GM23338 (cell line): Measurements from ENCODE around the gene IFI35. TPM values are rescaled to one million over a fixed set of nuclear protein-coding genes. Genes with fewer than 3 reads are reported as not detected.

ENCODE experiments used
- ATAC-seq: fragments of 200-7000 bp; cut with Tn5 transposase; 3 replicates; pipeline ENCODE4 v1.9.1; 2020
- DNase-seq: peaks from one replicate; pipeline ENCODE4 v3.0.0-alpha.2; 2015; ENCODE audit warnings: low spot score
- H2AFZ ChIP-seq: fragments of 200-600 bp; sonication (generic); 2 replicates; pipeline ENCODE4 v1.8.0; 2016; ENCODE audit warnings: antibody characterized with exemption, mild to moderate bottlenecking, moderate library complexity
- H3F3A ChIP-seq: fragments of 200-600 bp; sonication (generic); replicated peaks from 2 replicates; pipeline ENCODE4 v1.8.0; 2017; ENCODE audit warnings: antibody characterized with exemption, mixed run types, low read depth
- H3K27ac ChIP-seq: fragments of 200-600 bp; sonication (generic); 2 replicates; pipeline ENCODE4 v1.6.1; 2016; ENCODE audit warnings: low read depth
- H3K27me3 ChIP-seq: fragments of 200-600 bp; sonication (generic); 2 replicates; pipeline ENCODE4 v1.8.0; 2016; ENCODE audit warnings: mild to moderate bottlenecking, mixed run types, moderate library complexity; ENCODE audit not compliant: insufficient read depth
- H3K36me3 ChIP-seq: fragments of 200-600 bp; sonication (generic); 2 replicates; pipeline ENCODE4 v1.8.0; 2016; ENCODE audit warnings: mild to moderate bottlenecking; ENCODE audit not compliant: insufficient read depth
- H3K4me1 ChIP-seq: fragments of 200-600 bp; sonication (generic); 2 replicates; pipeline ENCODE4 v1.8.0; 2016; ENCODE audit warnings: mild to moderate bottlenecking, moderate library complexity; ENCODE audit not compliant: insufficient read depth
- H3K4me2 ChIP-seq: fragments of 200-600 bp; sonication (generic); 2 replicates; pipeline ENCODE4 v1.7.1; 2017; ENCODE audit warnings: mixed run types
- H3K4me3 ChIP-seq: fragments of 200-600 bp; sonication (generic); 2 replicates; pipeline ENCODE4 v1.6.1; 2016; ENCODE audit warnings: mixed run types
- H3K79me2 ChIP-seq: fragments of 200-600 bp; sonication (generic); replicated peaks from 2 replicates; pipeline ENCODE4 v1.8.0; 2017; ENCODE audit warnings: mild to moderate bottlenecking; ENCODE audit not compliant: insufficient read depth
- H3K9me2 ChIP-seq: fragments of 200-600 bp; sonication (generic); 2 replicates; pipeline ENCODE4 v1.8.0; 2017; ENCODE audit not compliant: insufficient read depth
- H4K20me1 ChIP-seq: fragments of 200-600 bp; sonication (generic); replicated peaks from 2 replicates; pipeline ENCODE4 v1.8.0; 2017; ENCODE audit warnings: mild to moderate bottlenecking; ENCODE audit not compliant: insufficient read depth
- H3K27ac Mint-ChIP-seq: 2 replicates; pipeline ENCODE4 v1.8.0; 2020; ENCODE audit warnings: inconsistent platforms, mild to moderate bottlenecking, moderate library complexity, mixed read lengths
- H3K27me3 Mint-ChIP-seq: 3 replicates; pipeline ENCODE4 v1.8.0; 2022; ENCODE audit warnings: low read depth, mild to moderate bottlenecking, moderate library complexity, mixed read lengths, inconsistent platforms; ENCODE audit not compliant: insufficient read depth, poor library complexity
- H3K36me3 Mint-ChIP-seq: 3 replicates; pipeline ENCODE4 v1.8.0; 2021; ENCODE audit warnings: low read depth, mild to moderate bottlenecking, inconsistent platforms, moderate library complexity, mixed read lengths
- H3K4me1 Mint-ChIP-seq: 3 replicates; pipeline ENCODE4 v1.8.0; 2020; ENCODE audit warnings: mild to moderate bottlenecking, inconsistent platforms, mixed read lengths
- H3K4me3 Mint-ChIP-seq: 3 replicates; pipeline ENCODE4 v1.8.0; 2021; ENCODE audit warnings: moderate library complexity, mild to moderate bottlenecking, inconsistent platforms, mixed read lengths
- H3K9me3 Mint-ChIP-seq: 3 replicates; pipeline ENCODE4 v1.8.0; 2020; ENCODE audit warnings: moderate library complexity, mild to moderate bottlenecking, inconsistent platforms, mixed read lengths
- CREB1 ChIP-seq: fragments of 250-450 bp; sonication (Bioruptor Pico); IDR thresholded peaks from 2 replicates; pipeline ENCODE4 v1.5.0; 2020; ENCODE audit warnings: low read depth, mild to moderate bottlenecking, moderate library complexity
- ETS1 ChIP-seq: IDR thresholded peaks from 2 replicates; pipeline ENCODE4 v1.6.1; 2016; ENCODE audit warnings: antibody characterized with exemption
- EZH2 ChIP-seq: fragments of 200-600 bp; sonication (generic); IDR thresholded peaks from one replicate; pipeline ENCODE4 v1.8.0; 2017; ENCODE audit warnings: antibody characterized with exemption, mild to moderate bottlenecking, low read depth; ENCODE audit not compliant: unreplicated experiment
- EZH2phosphoT487 ChIP-seq: fragments of 200-600 bp; sonication (generic); IDR thresholded peaks from one replicate; pipeline ENCODE4 v1.8.1; 2018; ENCODE audit warnings: antibody characterized with exemption; ENCODE audit not compliant: unreplicated experiment
- JUNB ChIP-seq: IDR thresholded peaks from one replicate; pipeline ENCODE4 v1.6.1; 2016; ENCODE audit warnings: antibody characterized with exemption; ENCODE audit not compliant: unreplicated experiment
- POLR2AphosphoS5 ChIP-seq: IDR thresholded peaks from 2 replicates; pipeline ENCODE4 v1.6.1; 2016; ENCODE audit warnings: antibody characterized with exemption, low read depth
- ZNF114 ChIP-seq: fragments of 250-450 bp; sonication (Bioruptor Pico); IDR thresholded peaks from 2 replicates; pipeline ENCODE4 v1.5.0; 2020; ENCODE audit warnings: mild to moderate bottlenecking, moderate library complexity
- ZNF331 ChIP-seq: fragments of 250-450 bp; sonication (Bioruptor Pico); IDR thresholded peaks from 2 replicates; pipeline ENCODE4 v1.5.0; 2020; ENCODE audit warnings: low read depth, mild to moderate bottlenecking, moderate library complexity
- polyA plus RNA-seq: library from polyadenylated mRNA; unstranded; fragments of >200 nt; fragmentation: Nextera tagmentation; extraction: Ambion mirVana; gene quantifications from 2 replicates; pipeline ENCODE4 v1.2.1, GENCODE V29; 2016
- total RNA-seq: library from RNA; depleted of rRNA; stranded (reverse); fragments of >200 nt; shearing (Covaris generic); gene quantifications from 2 replicates; pipeline ENCODE4 v1.2.3, GENCODE V29; 2014
- TF ChIP-seq, protein P1 (sequence below), 2 experiments: fragments of 200-600 bp in 1 of 2; sonication (generic) in 1 of 2; conservative IDR thresholded peaks; 2 replicates each; pipeline versions ENCODE4 v1.5.1 to v1.6.1; 2016 to 2017; ENCODE audit warnings: antibody characterized with exemption in 2 of 2, low read depth in 2 of 2, mild to moderate bottlenecking in 2 of 2, moderate library complexity in 1 of 2

Gene IFI35
- total and polyA plus RNA-seq, 2 experiments from 2014 or later: 1.8 to 2.3 TPM

GRCh38 chr17:42979511-42980273, 26.9 kb upstream of the IFI35 start, which contains the start of gene PTGES3L:
PTGES3L (minus strand) TSS chr17:42980080; CDS start chr17:42980053, 27 bp downstream.
- H2AFZ ChIP-seq: peak within 1 kb of the TSS; percentile 100
- peak within 1 kb of the TSS; percentile 96 for H3K4me2 ChIP-seq
- peak within 1 kb of the TSS; percentile 95 for H3K27ac Mint-ChIP-seq
- peak within 1 kb of the TSS; percentile 96 for H3K4me3 Mint-ChIP-seq
- peaks cover 9% of the 10 kb centered on the region; the same call in 1 of the 2 replicates for H3F3A ChIP-seq
- peaks cover 16% of the 10 kb centered on the region for H3K4me1 ChIP-seq
- DNase-seq (peak; percentile 84), ATAC-seq (peak; percentile 78)
- H3K4me3 ChIP-seq: peak within 1 kb of the TSS; percentile 92
- peak within 1 kb of the TSS; percentile 96 for H3K27ac ChIP-seq
- H3K9me2 ChIP-seq: no peaks in the 10 kb centered on the region
- peaks cover 18% of the 10 kb centered on the region for H3K27me3 Mint-ChIP-seq
- H3K27me3 ChIP-seq: no peaks in the 10 kb centered on the region
- no peaks in the 10 kb centered on the region for H3K36me3 ChIP-seq
- H3K36me3 Mint-ChIP-seq: peaks cover 6% of the 10 kb centered on the region; the same call in 2 of the 3 replicates
- H4K20me1 ChIP-seq: 0 out of 2 replicates have a peak, but pooled peaks cover 4% of the 10 kb centered on the region
- no peaks in the 10 kb centered on the region; the same call in 2 of the 3 replicates for H3K9me3 Mint-ChIP-seq
- peaks cover 33% of the 10 kb centered on the region for H3K79me2 ChIP-seq
- H3K4me1 Mint-ChIP-seq: peaks cover 17% of the 10 kb centered on the region
- TF ChIP-seq ETS1: no peak
- TF ChIP-seq EZH2phosphoT487: no peak
- TF ChIP-seq ZNF114 (CRISPR knock-in tag): no peak
- TF ChIP-seq EZH2: no peak
- TF ChIP-seq, protein P1, sequence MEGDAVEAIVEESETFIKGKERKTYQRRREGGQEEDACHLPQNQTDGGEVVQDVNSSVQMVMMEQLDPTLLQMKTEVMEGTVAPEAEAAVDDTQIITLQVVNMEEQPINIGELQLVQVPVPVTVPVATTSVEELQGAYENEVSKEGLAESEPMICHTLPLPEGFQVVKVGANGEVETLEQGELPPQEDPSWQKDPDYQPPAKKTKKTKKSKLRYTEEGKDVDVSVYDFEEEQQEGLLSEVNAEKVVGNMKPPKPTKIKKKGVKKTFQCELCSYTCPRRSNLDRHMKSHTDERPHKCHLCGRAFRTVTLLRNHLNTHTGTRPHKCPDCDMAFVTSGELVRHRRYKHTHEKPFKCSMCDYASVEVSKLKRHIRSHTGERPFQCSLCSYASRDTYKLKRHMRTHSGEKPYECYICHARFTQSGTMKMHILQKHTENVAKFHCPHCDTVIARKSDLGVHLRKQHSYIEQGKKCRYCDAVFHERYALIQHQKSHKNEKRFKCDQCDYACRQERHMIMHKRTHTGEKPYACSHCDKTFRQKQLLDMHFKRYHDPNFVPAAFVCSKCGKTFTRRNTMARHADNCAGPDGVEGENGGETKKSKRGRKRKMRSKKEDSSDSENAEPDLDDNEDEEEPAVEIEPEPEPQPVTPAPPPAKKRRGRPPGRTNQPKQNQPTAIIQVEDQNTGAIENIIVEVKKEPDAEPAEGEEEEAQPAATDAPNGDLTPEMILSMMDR (conservative IDR thresholded peaks at IDR 0.05; ENCODE audit: low read depth in 2 of 2): no peak
- no peak for TF ChIP-seq ZNF331 (CRISPR knock-in tag)

DNA sequence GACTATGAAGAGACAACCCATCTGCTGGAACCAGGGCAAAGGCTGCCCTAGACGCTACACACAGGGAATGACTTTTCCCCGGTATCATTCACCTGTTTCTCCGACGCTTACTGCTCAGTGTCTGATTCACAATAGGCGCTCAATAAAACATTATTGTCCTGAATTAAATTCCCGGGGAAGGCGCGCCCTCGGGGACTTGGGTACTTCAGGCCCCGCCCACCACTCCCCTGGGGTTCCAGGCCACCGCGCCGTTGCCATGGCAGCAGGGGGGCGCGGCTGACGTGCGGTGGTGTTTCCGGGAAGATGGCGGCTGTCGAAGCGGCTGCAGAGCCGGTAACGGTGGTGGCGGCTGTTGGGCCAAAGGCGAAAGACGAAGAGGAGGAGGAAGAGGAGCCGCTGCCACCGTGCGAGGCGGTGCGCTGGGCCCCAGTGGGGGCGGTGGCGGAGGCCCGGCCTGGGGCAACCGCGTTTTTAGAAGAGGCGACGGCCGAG, 26.3 kb upstream of the IFI35 start, which contains the start of gene RUNDC1:
Gene RUNDC1, plus strand, starts transcription at position 292 of the 492 bp plus-strand sequence. Its CDS starts 12 bp downstream, at position 304.
- H3K27ac Mint-ChIP-seq: peak within 1 kb of the TSS; percentile 95
- peak within 1 kb of the TSS; percentile 96 for H3K4me3 Mint-ChIP-seq

More for the DNA sequence above, 26.3 kb upstream of the IFI35 start, which contains the start of gene RUNDC1:
- H3K27me3 Mint-ChIP-seq: peaks cover 18% of the 10 kb centered on the region
- peaks cover 9% of the 10 kb centered on the region; the same call in 2 of the 3 replicates for H3K36me3 Mint-ChIP-seq
- Histone ChIP-seq H2AFZ (peak within 1 kb of the TSS; percentile 100), H3K4me2 (peak within 1 kb of the TSS; percentile 96), H3K4me1 (peaks cover 16% of the 10 kb centered on the region), H3K36me3 (no peaks in the 10 kb centered on the region), H3F3A (peaks cover 9% of the 10 kb centered on the region; the same call in 1 of the 2 replicates), H4K20me1 (0 out of 2 replicates have a peak, but pooled peaks cover 4% of the 10 kb centered on the region), H3K79me2 (peaks cover 33% of the 10 kb centered on the region), H3K27me3 (no peaks in the 10 kb centered on the region), H3K4me3 (peak within 1 kb of the TSS; percentile 92), H3K9me2 (no peaks in the 10 kb centered on the region), H3K27ac (peak within 1 kb of the TSS; percentile 96)
- no peaks in the 10 kb centered on the region; the same call in 2 of the 3 replicates for H3K9me3 Mint-ChIP-seq
- ATAC-seq (peak; percentile 77), DNase-seq (peak; percentile 97)
- peak; percentile 68 for TF ChIP-seq POLR2AphosphoS5
- TF ChIP-seq JUNB: no peak
- TF ChIP-seq CREB1 (CRISPR knock-in tag): peak; percentile 73
- peaks cover 17% of the 10 kb centered on the region for H3K4me1 Mint-ChIP-seq
